NCI-H226 (cell line): ENCODE data around the gene FAM200B.
A peak's percentile ranks its signal among the peaks of the same experiment; 100 is the strongest.

Experiments
- DNase-seq: peaks from one replicate; pipeline ENCODE4 v3.0.0-alpha.2; 2015

FAM200B gene

GRCh38 chr4:15668566-15669435, 12.8 kb upstream of the FAM200B start:
- no peak for DNase-seq

- DNase-seq: no peak
These were observed 11.1 kb upstream of the FAM200B start for GRCh38 chr4:15670576-15670975.

GRCh38 chr4:15672101-15672500, 9.5 kb upstream of the FAM200B start:
- no peak for DNase-seq

- no peak for DNase-seq
These were observed 8.3 kb upstream of the FAM200B start for GRCh38 chr4:15673337-15673736.

GRCh38 chr4:15674046-15674445, 7.6 kb upstream of the FAM200B start:
- DNase-seq: no peak

GRCh38 chr4:15674926-15675325, 6.7 kb upstream of the FAM200B start:
- DNase-seq: no peak

GRCh38 chr4:15675356-15675755, 6.3 kb upstream of the FAM200B start:
- no peak for DNase-seq

GRCh38 chr4:15676039-15676438, 5.6 kb upstream of the FAM200B start:
- no peak for DNase-seq

GRCh38 chr4:15676899-15677298, 4.7 kb upstream of the FAM200B start:
- no peak for DNase-seq

GRCh38 chr4:15677507-15677988, 4.1 kb upstream of the FAM200B start:
- peak; percentile 93 for DNase-seq

GRCh38 chr4:15681067-15681371, 608 bp upstream of the FAM200B start:
- DNase-seq: no peak

GRCh38 chr4:15682242-15683142, 865 bp downstream of the FAM200B start:
- DNase-seq: no peak

- DNase-seq: no peak
These were observed 1.5 kb downstream of the FAM200B start for GRCh38 chr4:15683143-15683495.

GRCh38 chr4:15684498-15684897, 2.9 kb downstream of the FAM200B start:
- no peak for DNase-seq

GRCh38 chr4:15688051-15688450, 6.4 kb downstream of the FAM200B start:
- DNase-seq: no peak

- DNase-seq: no peak
These were observed 7.9 kb downstream of the FAM200B start for GRCh38 chr4:15689540-15689939.

GRCh38 chr4:15690020-15690809, 8.6 kb downstream of the FAM200B start:
- peak; percentile 95 for DNase-seq

- peak; percentile 69 for DNase-seq
These were observed 9.9 kb downstream of the FAM200B start for GRCh38 chr4:15691346-15692135.

GRCh38 chr4:15692602-15693001, 11.0 kb downstream of the FAM200B start:
- DNase-seq: no peak

- DNase-seq: no peak
These were observed 12.8 kb downstream of the FAM200B start for GRCh38 chr4:15694431-15694830.

GRCh38 chr4:15695240-15695699, 13.6 kb downstream of the FAM200B start:
- peak; percentile 98 for DNase-seq

GRCh38 chr4:15695729-15696128, 14.1 kb downstream of the FAM200B start:
- peak; percentile 14 for DNase-seq
